Body of pancreas (tissue), 4 donors: ENCODE measurements around the gene OXTR.
A peak's percentile ranks its signal among the peaks of the same experiment; 100 is the strongest.

ENCODE experiments used
- POLR2A ChIP-seq, 3 donors: fragments of 450-650 bp; IDR thresholded peaks; one replicate each; pipeline ENCODE4 v1.6.1; 2016; ENCODE audit warnings: antibody characterized with exemption in 3 of 3, mild to moderate bottlenecking in 2 of 3
- TF ChIP-seq, protein P1 (sequence below), 7 experiments: fragments of 450-650 bp in 4 of 7; fragments of 200-600 bp in 3 of 7; sonication (generic) in 3 of 7; IDR thresholded peaks; one replicate each; pipeline ENCODE4 v1.5.1; 2016 to 2019; ENCODE audit warnings: antibody characterized with exemption in 7 of 7

DNA sequence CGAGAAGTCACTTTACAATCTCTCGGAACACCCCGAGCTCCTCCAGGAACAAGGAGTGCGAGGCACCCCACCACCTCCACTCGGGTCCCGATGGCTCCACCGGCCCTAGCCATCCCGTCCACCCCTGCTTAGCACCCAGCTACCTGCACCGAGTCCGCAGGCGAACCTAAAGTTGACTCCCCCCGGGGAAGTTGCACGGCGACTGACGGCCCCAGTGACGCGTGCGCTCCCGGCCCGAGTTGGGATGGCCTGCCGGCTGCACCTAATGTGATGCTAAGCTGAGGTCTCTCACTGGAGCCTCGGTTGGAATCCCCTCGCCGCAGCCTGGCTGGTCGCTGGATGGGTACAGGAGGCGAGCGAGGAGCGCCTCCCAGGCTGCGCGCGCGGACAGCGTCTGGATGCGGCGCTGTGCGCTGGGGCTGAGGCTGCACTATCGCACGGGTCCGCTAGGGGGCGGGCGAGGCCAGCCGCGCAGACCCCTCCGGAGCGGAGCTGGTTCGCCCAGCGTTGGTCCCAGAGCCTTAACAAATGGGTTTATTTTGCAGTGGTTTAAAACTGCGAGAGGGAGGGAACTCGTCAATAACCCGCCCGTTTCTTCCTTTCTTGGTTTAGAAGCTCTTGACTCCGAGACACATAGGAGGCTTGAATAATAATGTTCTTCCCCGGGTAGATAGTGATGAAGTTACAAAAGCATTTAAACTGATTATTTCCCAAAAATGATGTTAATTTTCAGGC is at the start of gene OXTR:
- TF ChIP-seq, protein P1, sequence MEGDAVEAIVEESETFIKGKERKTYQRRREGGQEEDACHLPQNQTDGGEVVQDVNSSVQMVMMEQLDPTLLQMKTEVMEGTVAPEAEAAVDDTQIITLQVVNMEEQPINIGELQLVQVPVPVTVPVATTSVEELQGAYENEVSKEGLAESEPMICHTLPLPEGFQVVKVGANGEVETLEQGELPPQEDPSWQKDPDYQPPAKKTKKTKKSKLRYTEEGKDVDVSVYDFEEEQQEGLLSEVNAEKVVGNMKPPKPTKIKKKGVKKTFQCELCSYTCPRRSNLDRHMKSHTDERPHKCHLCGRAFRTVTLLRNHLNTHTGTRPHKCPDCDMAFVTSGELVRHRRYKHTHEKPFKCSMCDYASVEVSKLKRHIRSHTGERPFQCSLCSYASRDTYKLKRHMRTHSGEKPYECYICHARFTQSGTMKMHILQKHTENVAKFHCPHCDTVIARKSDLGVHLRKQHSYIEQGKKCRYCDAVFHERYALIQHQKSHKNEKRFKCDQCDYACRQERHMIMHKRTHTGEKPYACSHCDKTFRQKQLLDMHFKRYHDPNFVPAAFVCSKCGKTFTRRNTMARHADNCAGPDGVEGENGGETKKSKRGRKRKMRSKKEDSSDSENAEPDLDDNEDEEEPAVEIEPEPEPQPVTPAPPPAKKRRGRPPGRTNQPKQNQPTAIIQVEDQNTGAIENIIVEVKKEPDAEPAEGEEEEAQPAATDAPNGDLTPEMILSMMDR (IDR thresholded peaks at IDR 0.05): peak; percentile 76 to 97 (median 84)
- TF ChIP-seq POLR2A (IDR thresholded peaks at IDR 0.05): no peak
